Panc1 (cell line): Measurements from ENCODE around the gene TSC22D4.

Experiments used
- CTCF ChIP-seq: fragments of 450-650 bp; IDR thresholded peaks from 2 replicates; pipeline ENCODE4 v1.5.1; 2017; ENCODE audit warnings: mild to moderate bottlenecking
- REST ChIP-seq, 2 experiments: IDR thresholded peaks; 2 replicates each; pipeline ENCODE4 v1.6.1; 2011 to 2012; ENCODE audit warnings: low read depth in 2 of 2, control low read depth in 1 of 2, low read length in 1 of 2, mild to moderate bottlenecking in 1 of 2, moderate library complexity in 1 of 2; ENCODE audit not compliant: insufficient read depth in 1 of 2

- no peak for TF ChIP-seq CTCF
- TF ChIP-seq REST (IDR thresholded peaks at IDR 0.05; ENCODE audit: insufficient read depth in 1 of 2, low read depth in 2 of 2, low read length in 1 of 2) = no peak
Measured at GRCh38 chr7:100432053-100432452, 47.0 kb downstream of the TSC22D4 start.
